H1 (cell line): ENCODE results near the gene GMCL1. TPM values are rescaled to one million over a fixed set of nuclear protein-coding genes. Genes with fewer than 3 reads are reported as not detected.

Experiments
- CTCF ChIA-PET: fragments of 300-600 bp; sonication (Branson Sonifier 250); formaldehyde crosslinking; loops from one replicate; lab custom pipeline; 2021; ENCODE audit not compliant: partially characterized antibody; lab: Charles Lee
- POLR2A ChIA-PET: fragments of 300-600 bp; sonication (Branson Sonifier 250); formaldehyde crosslinking; loops from one replicate; lab custom pipeline; 2021; ENCODE audit warnings: inconsistent platforms; ENCODE audit not compliant: partially characterized antibody; lab: Charles Lee
- DNase-seq, 2 experiments: peaks; one replicate each; pipeline versions ENCODE4 v3.0.0 to v3.0.0-alpha.2; 2010 to 2022; ENCODE audit warnings: low spot score in 2 of 2, low read depth in 1 of 2, mixed read lengths in 1 of 2
- FAIRE-seq: peaks from 2 replicates; lab custom pipeline; 2011; peaks lifted over from hg19 to GRCh38; lab: Jason Lieb, UNC
- H2AFZ ChIP-seq: 2 replicates; pipeline ENCODE4 v1.8.1; 2012; ENCODE audit warnings: low read length, inconsistent platforms
- H2AK5ac ChIP-seq: 2 replicates; pipeline ENCODE4 v1.6.1; 2013; ENCODE audit warnings: low read depth, low read length
- H2BK120ac ChIP-seq: replicated peaks from 2 replicates; pipeline ENCODE3; 2013; ENCODE audit warnings: low read depth, low read length, inconsistent platforms
- H2BK12ac ChIP-seq: 2 replicates; pipeline ENCODE4 v1.6.1; 2013; ENCODE audit warnings: low read depth, low read length
- H2BK15ac ChIP-seq: 2 replicates; pipeline ENCODE4 v1.6.1; 2013; ENCODE audit warnings: low read length
- H2BK20ac ChIP-seq: 2 replicates; pipeline ENCODE4 v1.6.1; 2013; ENCODE audit warnings: low read length
- H2BK5ac ChIP-seq: 2 replicates; pipeline ENCODE4 v1.6.1; 2013; ENCODE audit warnings: low read depth, low read length
- H3K14ac ChIP-seq: 2 replicates; pipeline ENCODE4 v1.6.1; 2013; ENCODE audit warnings: inconsistent platforms; ENCODE audit not compliant: insufficient read length
- H3K18ac ChIP-seq: 2 replicates; pipeline ENCODE4 v1.6.1; 2013; ENCODE audit warnings: low read length; ENCODE audit errors: extremely low read depth
- H3K23ac ChIP-seq: 2 replicates; pipeline ENCODE4 v1.6.1; 2013; ENCODE audit warnings: inconsistent platforms; ENCODE audit not compliant: insufficient read length
- H3K23me2 ChIP-seq: 2 replicates; pipeline ENCODE4 v1.6.1; 2013; ENCODE audit warnings: low read depth, low read length
- H3K27ac ChIP-seq: 2 replicates; pipeline ENCODE4 v1.6.1; 2011; ENCODE audit warnings: low read depth, low read length, inconsistent platforms
- H3K27me3 ChIP-seq, 4 experiments: replicated peaks in 1 of 4; 1 replicate in 1 of 4; 2 replicates in 3 of 4; pipeline versions ENCODE4 v1.6.1 to v1.8.1; 2011 to 2013; ENCODE audit warnings: low read length in 3 of 4, mild to moderate bottlenecking in 3 of 4, inconsistent platforms in 2 of 4, mixed read lengths in 2 of 4, moderate library complexity in 1 of 4; ENCODE audit not compliant: control insufficient read depth in 3 of 4, insufficient read depth in 3 of 4; ENCODE audit errors: extremely low read depth in 1 of 4
- H3K36me3 ChIP-seq, 4 experiments: 2 replicates each; pipeline versions ENCODE4 v1.6.1 to v1.8.1; 2011 to 2013; ENCODE audit warnings: mild to moderate bottlenecking in 4 of 4, low read length in 3 of 4, moderate library complexity in 2 of 4, control low read depth in 1 of 4, inconsistent platforms in 1 of 4; ENCODE audit not compliant: insufficient read depth in 4 of 4, control insufficient read depth in 2 of 4
- H3K4ac ChIP-seq: replicated peaks from 2 replicates; pipeline ENCODE3; 2013; ENCODE audit warnings: low read length, low read depth, mixed read lengths, inconsistent platforms; ENCODE audit not compliant: insufficient read length
- H3K4me1 ChIP-seq, 4 experiments: replicated peaks in 1 of 4; 1 replicate in 1 of 4; 2 replicates in 3 of 4; pipeline versions ENCODE4 v1.6.1 to v1.8.1; 2011 to 2013; ENCODE audit warnings: low read length in 3 of 4, inconsistent platforms in 2 of 4, mixed read lengths in 1 of 4; ENCODE audit not compliant: insufficient read depth in 4 of 4, control insufficient read depth in 3 of 4
- H3K4me2 ChIP-seq, 2 experiments: 2 replicates each; pipeline versions ENCODE4 v1.6.1 to v1.8.1; 2011 to 2013; ENCODE audit warnings: low read depth in 2 of 2, low read length in 2 of 2, control low read depth in 1 of 2, inconsistent platforms in 1 of 2, mild to moderate bottlenecking in 1 of 2; ENCODE audit not compliant: insufficient read depth in 1 of 2
- H3K4me3 ChIP-seq, 4 experiments: fragments of 200-600, 300-600 bp in 1 of 4; sonication (generic), shearing (Covaris generic), sonication (Bioruptor Twin) in 1 of 4; 2 replicates each; pipeline versions ENCODE4 v1.5.1 to v1.8.1; 2011 to 2016; ENCODE audit warnings: low read length in 4 of 4, low read depth in 3 of 4, control low read depth in 2 of 4, inconsistent platforms in 2 of 4, mild to moderate bottlenecking in 2 of 4, mixed read lengths in 1 of 4, moderate library complexity in 1 of 4; ENCODE audit not compliant: insufficient read depth in 2 of 4; ENCODE audit errors: extremely low read depth in 1 of 4
- H3K56ac ChIP-seq: replicated peaks from 2 replicates; pipeline ENCODE3; 2013; ENCODE audit warnings: low read depth, mild to moderate bottlenecking, mixed read lengths, low read length, inconsistent platforms; ENCODE audit not compliant: insufficient read length
- H3K79me1 ChIP-seq: 2 replicates; pipeline ENCODE4 v1.6.1; 2013; ENCODE audit warnings: low read depth, low read length, control low read depth
- H3K79me2 ChIP-seq, 2 experiments: 2 replicates each; pipeline versions ENCODE4 v1.6.1 to v1.8.1; 2012 to 2013; ENCODE audit warnings: low read length in 2 of 2, mild to moderate bottlenecking in 2 of 2, inconsistent platforms in 1 of 2; ENCODE audit not compliant: insufficient read depth in 2 of 2, control insufficient read depth in 1 of 2
- H3K9ac ChIP-seq, 4 experiments: replicated peaks in 1 of 4; 1 replicate in 1 of 4; 2 replicates in 3 of 4; pipeline versions ENCODE4 v1.6.1 to v1.8.1; 2011 to 2013; ENCODE audit warnings: low read depth in 3 of 4, low read length in 3 of 4, control low read depth in 2 of 4, mild to moderate bottlenecking in 2 of 4, moderate library complexity in 2 of 4, inconsistent platforms in 1 of 4; ENCODE audit errors: extremely low read depth in 1 of 4
- H3K9me3 ChIP-seq, 2 experiments: 2 replicates each; pipeline versions ENCODE4 v1.6.1 to v1.8.1; 2012 to 2013; ENCODE audit warnings: mild to moderate bottlenecking in 2 of 2, moderate library complexity in 2 of 2, control low read depth in 1 of 2, inconsistent platforms in 1 of 2, low read depth in 1 of 2, low read length in 1 of 2, mixed read lengths in 1 of 2; ENCODE audit not compliant: insufficient read depth in 2 of 2
- H4K20me1 ChIP-seq, 2 experiments: replicated peaks in 1 of 2; 2 replicates each; pipeline versions ENCODE3 to v1.8.1; 2011 to 2013; ENCODE audit warnings: inconsistent platforms in 2 of 2, low read length in 2 of 2, mild to moderate bottlenecking in 1 of 2; ENCODE audit not compliant: insufficient read depth in 2 of 2, control insufficient read depth in 1 of 2
- H4K5ac ChIP-seq: 2 replicates; pipeline ENCODE4 v1.6.1; 2013; ENCODE audit warnings: low read length, low read depth, mixed read lengths, inconsistent platforms; ENCODE audit not compliant: insufficient read length
- H4K8ac ChIP-seq: 2 replicates; pipeline ENCODE4 v1.8.0; 2013; ENCODE audit warnings: mild to moderate bottlenecking, moderate library complexity, low read length, inconsistent platforms; ENCODE audit not compliant: insufficient read depth; ENCODE audit errors: extremely low read depth
- H4K91ac ChIP-seq: replicated peaks from 2 replicates; pipeline ENCODE3; 2013; ENCODE audit warnings: low read length, mixed read lengths, inconsistent platforms; ENCODE audit not compliant: insufficient read length
- BRCA1 ChIP-seq: IDR thresholded peaks from 2 replicates; pipeline ENCODE4 v1.6.1; 2012; ENCODE audit warnings: low read depth, low read length, improper control_type of control experiment
- WGBS, 2 experiments: shearing (Covaris generic) in 1 of 2; methylation state at CpG; one replicate each; pipeline versions ENCODE4 v1.1.6 to v1.1.7; 2013 to 2015; ENCODE audit warnings: low lambda C conversion rate in 2 of 2, mixed read lengths in 2 of 2, inconsistent platforms in 1 of 2, low coverage in 1 of 2, missing lambda C conversion rate in 1 of 2; ENCODE audit not compliant: insufficient replicate concordance in 2 of 2, insufficient coverage in 1 of 2, insufficient read length in 1 of 2; ENCODE audit errors: extremely low coverage in 1 of 2, missing lambda C conversion rate in 1 of 2; 5-methylcytosine and 5-hydroxymethylcytosine counted together
- polyA plus RNA-seq, 7 experiments: library from polyadenylated mRNA; depleted of rRNA in 3 of 7; stranded (reverse) in 5 of 7; unstranded in 2 of 7; fragments of >200 nt in 5 of 7; fragments of 200-250 nt in 2 of 7; gene quantifications; 1 replicate in 5 of 7; 2 replicates in 1 of 7; 4 replicates in 1 of 7; pipeline versions ENCODE4 v1.2.1 to v1.2.3, GENCODE V29; 2011 to 2013; ENCODE audit warnings: missing spikeins in 2 of 7, mixed read lengths in 2 of 7
- total RNA-seq: library from RNA; stranded (reverse); fragmentation: NEBNext Ultra II Directional; extraction: Animal tissue kit (Norgen Biotek cat#: 25700); gene quantifications from 2 replicates; pipeline ENCODE4 v1.2.1, GENCODE V29; 2021

The GMCL1 gene
- total and polyA plus RNA-seq, 2 of the 8 experiments (the other 6 are each of a cell fraction or from before 2014, with no cell fraction given), result 6.5 to 21.9 TPM

- Histone ChIP-seq H3K79me2 (peaks cover 0 to 16% of the 10 kb centered on the region in 2 experiments; a peak in 2 of 4 replicates), H3K4me2 (no peak overlapping the region), H2BK20ac (no peak overlapping the region), H3K4me3 (no peak overlapping the region), H2AFZ (no peak overlapping the region), H3K27ac (no peak overlapping the region), H2BK5ac (no peak overlapping the region), H3K9me3 (no peaks in the 10 kb centered on the region), H3K9ac (no peak overlapping the region; a peak in 1 of 7 replicates), H3K4me1 (no peaks in the 10 kb centered on the region), H3K23ac (no peak overlapping the region), H4K20me1 (no peaks in the 10 kb centered on the region), H3K56ac (no peak overlapping the region), H3K23me2 (no peaks in the 10 kb centered on the region; the same call in 1 of the 2 replicates), H4K8ac (no peak overlapping the region), H4K5ac (no peak overlapping the region), H3K36me3 (peaks cover 0 to under 1% (median 0%) of the 10 kb centered on the region in 4 experiments; a peak in 2 of 8 replicates), H2AK5ac (no peak overlapping the region), H3K4ac (no peak overlapping the region), H3K79me1 (no peaks in the 10 kb centered on the region; the same call in 1 of the 2 replicates), H3K27me3 (peaks cover 0 to 1% (median 0%) of the 10 kb centered on the region in 4 experiments; a peak in 1 of 7 replicates), H3K18ac (no peak overlapping the region), H2BK120ac (no peak overlapping the region), H3K14ac (no peak overlapping the region), H2BK15ac (no peak overlapping the region), H2BK12ac (no peak overlapping the region), H4K91ac (no peak overlapping the region)
- TF ChIP-seq BRCA1, result no peak
- FAIRE-seq (no peak), DNase-seq (no peak)
- 90% methylated on average over 1 of the region's 1 CpG; no CpG with 5 or more reads in 1 of the 2 experiments for WGBS, 2 experiments
- ChIA-PET POLR2A (interaction anchor here (1.3 kb wide), 1 partner anchor 24 kb away, joined by 4 read pairs; the partner anchor contains the start of gene MXD1), CTCF (interaction anchor here (1.0 to 1.1 kb wide), 2 partner anchors 23 to 166 kb away, joined by 3 read pairs; no protein-coding TSS in a partner anchor)
These were observed 61.4 kb downstream of the GMCL1 start for GRCh38 chr2:69890881-69891280.
